Ascending aorta (tissue), 2 donors: ENCODE measurements around the gene PRKCA. TPM values are rescaled to one million over a fixed set of nuclear protein-coding genes. Genes with fewer than 3 reads are reported as not detected.

Experiments
- DNase-seq, 2 donors: peaks; one replicate each; pipeline ENCODE4 v3.0.0-alpha.2; 2019; ENCODE audit warnings: low spot score in 2 of 2
- H3K27ac ChIP-seq, 2 donors: fragments of 200-600 bp; sonication (generic); one replicate each; pipeline ENCODE4 v1.5.1; 2016 to 2017; ENCODE audit warnings: mild to moderate bottlenecking in 1 of 2
- H3K27me3 ChIP-seq: fragments of 200-600 bp; sonication (generic); one replicate; pipeline ENCODE4 v1.5.1; 2017
- H3K36me3 ChIP-seq, 2 donors: fragments of 200-600 bp; sonication (generic); one replicate each; pipeline ENCODE4 v1.5.1; 2016
- H3K4me1 ChIP-seq, 2 donors: fragments of 200-600 bp; sonication (generic); one replicate each; pipeline ENCODE4 v1.5.1; 2016 to 2017; ENCODE audit warnings: mild to moderate bottlenecking in 1 of 2
- H3K4me3 ChIP-seq, 2 donors: fragments of 200-600 bp; sonication (generic); one replicate each; pipeline ENCODE4 v1.5.1; 2016 to 2017; ENCODE audit warnings: mild to moderate bottlenecking in 1 of 2
- H3K9me3 ChIP-seq, 2 donors: fragments of 200-600 bp; sonication (generic); one replicate each; pipeline ENCODE4 v1.5.1; 2016
- intact Hi-C: fragments of 100-400 bp; cut with DNase I; formaldehyde crosslinking; loops from one replicate; pipeline ENCODE4 v1.15.1; 2023
- total RNA-seq: library from RNA; depleted of rRNA; stranded (reverse); fragments of >200 nt; gene quantifications from one replicate; pipeline ENCODE4 v1.1.0, GENCODE V29; 2016
- TF ChIP-seq, protein P1 (sequence below), 3 experiments: fragments of 200-600 bp in 2 of 3; fragments of 450-650 bp in 1 of 3; sonication (generic) in 2 of 3; IDR thresholded peaks; one replicate each; pipeline ENCODE4 v1.5.1; 2016 to 2019; ENCODE audit warnings: antibody characterized with exemption in 3 of 3, mild to moderate bottlenecking in 1 of 3, moderate library complexity in 1 of 3

PRKCA gene
- total RNA-seq, 1 donor from 2014 or later = 3.2 TPM

- TF ChIP-seq, protein P1, sequence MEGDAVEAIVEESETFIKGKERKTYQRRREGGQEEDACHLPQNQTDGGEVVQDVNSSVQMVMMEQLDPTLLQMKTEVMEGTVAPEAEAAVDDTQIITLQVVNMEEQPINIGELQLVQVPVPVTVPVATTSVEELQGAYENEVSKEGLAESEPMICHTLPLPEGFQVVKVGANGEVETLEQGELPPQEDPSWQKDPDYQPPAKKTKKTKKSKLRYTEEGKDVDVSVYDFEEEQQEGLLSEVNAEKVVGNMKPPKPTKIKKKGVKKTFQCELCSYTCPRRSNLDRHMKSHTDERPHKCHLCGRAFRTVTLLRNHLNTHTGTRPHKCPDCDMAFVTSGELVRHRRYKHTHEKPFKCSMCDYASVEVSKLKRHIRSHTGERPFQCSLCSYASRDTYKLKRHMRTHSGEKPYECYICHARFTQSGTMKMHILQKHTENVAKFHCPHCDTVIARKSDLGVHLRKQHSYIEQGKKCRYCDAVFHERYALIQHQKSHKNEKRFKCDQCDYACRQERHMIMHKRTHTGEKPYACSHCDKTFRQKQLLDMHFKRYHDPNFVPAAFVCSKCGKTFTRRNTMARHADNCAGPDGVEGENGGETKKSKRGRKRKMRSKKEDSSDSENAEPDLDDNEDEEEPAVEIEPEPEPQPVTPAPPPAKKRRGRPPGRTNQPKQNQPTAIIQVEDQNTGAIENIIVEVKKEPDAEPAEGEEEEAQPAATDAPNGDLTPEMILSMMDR (IDR thresholded peaks at IDR 0.05) = no peak
- no peaks in the 10 kb centered on the region for H3K9me3 ChIP-seq
- H3K36me3 ChIP-seq = no peaks in the 10 kb centered on the region
- no peak overlapping the region for H3K27ac ChIP-seq
- no peak for DNase-seq
- no peaks in the 10 kb centered on the region for H3K27me3 ChIP-seq
- intact Hi-C loops = no loop called here
- H3K4me3 ChIP-seq = no peak overlapping the region
- peaks cover 0 to 11% of the 10 kb centered on the region in 2 donors for H3K4me1 ChIP-seq
These were observed 166.1 kb downstream of the PRKCA start for GRCh38 chr17:66468241-66469087.

DNA sequence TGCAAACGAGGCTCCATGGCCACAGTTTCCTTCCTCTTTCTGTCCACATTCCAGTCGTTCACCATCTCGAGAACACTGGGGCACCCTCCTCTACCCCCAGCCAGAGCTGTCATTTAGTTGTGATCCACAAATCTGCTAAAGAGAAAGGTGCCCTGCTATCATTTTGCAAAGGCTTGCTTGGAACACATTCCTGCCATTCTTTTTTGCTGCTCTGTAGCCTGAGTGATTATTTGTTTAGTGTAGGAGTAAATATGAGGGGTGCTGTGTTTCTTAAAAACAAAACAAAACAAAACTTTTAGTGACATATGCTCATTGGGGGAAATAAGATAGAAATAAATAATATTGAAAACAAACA is 166.7 kb downstream of the PRKCA start:
- TF ChIP-seq, protein P1 (IDR thresholded peaks at IDR 0.05) = no peak
- Histone ChIP-seq H3K4me3 (no peak overlapping the region), H3K9me3 (no peaks in the 10 kb centered on the region), H3K27me3 (no peaks in the 10 kb centered on the region), H3K27ac (no peak overlapping the region), H3K4me1 (peaks cover 0 to 11% of the 10 kb centered on the region in 2 donors), H3K36me3 (no peaks in the 10 kb centered on the region)
- intact Hi-C loops = no loop called here
- DNase-seq = no peak

- Histone ChIP-seq H3K4me3 (no peak overlapping the region), H3K27ac (no peak overlapping the region), H3K36me3 (no peaks in the 10 kb centered on the region), H3K27me3 (no peaks in the 10 kb centered on the region), H3K9me3 (no peaks in the 10 kb centered on the region), H3K4me1 (peaks cover 0 to 11% of the 10 kb centered on the region in 2 donors)
- DNase-seq = no peak
- intact Hi-C loops = no loop called here
- TF ChIP-seq, protein P1 (IDR thresholded peaks at IDR 0.05) = no peak
These were observed 167.0 kb downstream of the PRKCA start for GRCh38 chr17:66469461-66469860.

DNA sequence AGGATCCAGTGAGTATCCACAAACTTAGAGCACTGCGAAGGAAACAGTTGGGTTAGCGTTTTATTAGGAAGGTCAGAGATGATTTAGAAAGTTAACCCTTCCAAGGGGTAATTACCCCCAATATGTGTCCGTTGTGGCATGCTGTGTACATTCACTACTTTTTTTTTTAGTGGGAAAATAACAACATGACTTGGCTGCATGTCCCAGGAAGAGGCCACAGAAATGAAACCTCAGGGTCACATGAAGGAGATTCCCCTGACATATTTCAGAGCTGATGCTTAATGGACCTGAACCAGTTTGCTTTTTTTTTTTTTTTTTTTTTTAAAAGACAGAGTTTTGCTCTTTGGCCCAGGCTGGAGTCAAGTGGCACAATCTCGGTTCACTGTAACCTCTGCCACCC is 167.5 kb downstream of the PRKCA start:
- no peak overlapping the region for H3K27ac ChIP-seq
- no peak overlapping the region for H3K4me3 ChIP-seq
- no peaks in the 10 kb centered on the region for H3K27me3 ChIP-seq
- no peaks in the 10 kb centered on the region for H3K36me3 ChIP-seq
- H3K4me1 ChIP-seq = peaks cover 0 to 11% of the 10 kb centered on the region in 2 donors
- intact Hi-C loops = no loop called here
- TF ChIP-seq, protein P1 (IDR thresholded peaks at IDR 0.05) = no peak
- H3K9me3 ChIP-seq = no peaks in the 10 kb centered on the region
- DNase-seq = no peak

DNA sequence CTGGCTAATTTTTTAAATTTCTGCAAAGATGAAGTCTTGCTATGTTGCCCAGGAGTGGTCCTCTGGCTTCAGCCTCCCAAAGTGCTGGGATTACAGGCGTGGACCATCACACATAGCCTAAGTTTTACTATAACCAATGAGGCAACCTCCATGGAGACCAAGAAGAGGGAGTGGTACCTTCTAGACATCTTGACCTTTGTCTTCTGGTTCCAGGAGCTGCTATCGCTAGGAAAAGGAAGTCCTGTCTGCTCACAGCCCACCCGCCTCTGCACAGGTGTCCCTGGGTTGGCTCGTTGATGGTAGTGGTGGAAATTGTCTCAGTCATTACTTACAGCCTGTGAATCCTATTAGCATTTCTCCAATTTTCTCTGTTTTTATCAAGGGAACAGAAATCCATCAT is 169.7 kb downstream of the PRKCA start:
- TF ChIP-seq, protein P1 (IDR thresholded peaks at IDR 0.05) = no peak
- H3K4me1 ChIP-seq = peaks cover 0 to 11% of the 10 kb centered on the region in 2 donors
- intact Hi-C loops = no loop called here
- H3K27ac ChIP-seq = no peak overlapping the region
- H3K9me3 ChIP-seq = no peaks in the 10 kb centered on the region
- H3K4me3 ChIP-seq = no peak overlapping the region
- DNase-seq = no peak
- no peaks in the 10 kb centered on the region for H3K27me3 ChIP-seq
- no peaks in the 10 kb centered on the region for H3K36me3 ChIP-seq
